Measurements from ENCODE around the gene CELA3B. TPM values are rescaled to one million over a fixed set of nuclear protein-coding genes. Genes with fewer than 3 reads are reported as not detected.
"Not testable (repeated sequence)": the region's sequence is repeated elsewhere in the genome, so short reads cannot be mapped to it uniquely, and the experiment has no call there.

The CELA3B gene
- total RNA-seq, 2 experiments from 2014 or later: not detected

DNA sequence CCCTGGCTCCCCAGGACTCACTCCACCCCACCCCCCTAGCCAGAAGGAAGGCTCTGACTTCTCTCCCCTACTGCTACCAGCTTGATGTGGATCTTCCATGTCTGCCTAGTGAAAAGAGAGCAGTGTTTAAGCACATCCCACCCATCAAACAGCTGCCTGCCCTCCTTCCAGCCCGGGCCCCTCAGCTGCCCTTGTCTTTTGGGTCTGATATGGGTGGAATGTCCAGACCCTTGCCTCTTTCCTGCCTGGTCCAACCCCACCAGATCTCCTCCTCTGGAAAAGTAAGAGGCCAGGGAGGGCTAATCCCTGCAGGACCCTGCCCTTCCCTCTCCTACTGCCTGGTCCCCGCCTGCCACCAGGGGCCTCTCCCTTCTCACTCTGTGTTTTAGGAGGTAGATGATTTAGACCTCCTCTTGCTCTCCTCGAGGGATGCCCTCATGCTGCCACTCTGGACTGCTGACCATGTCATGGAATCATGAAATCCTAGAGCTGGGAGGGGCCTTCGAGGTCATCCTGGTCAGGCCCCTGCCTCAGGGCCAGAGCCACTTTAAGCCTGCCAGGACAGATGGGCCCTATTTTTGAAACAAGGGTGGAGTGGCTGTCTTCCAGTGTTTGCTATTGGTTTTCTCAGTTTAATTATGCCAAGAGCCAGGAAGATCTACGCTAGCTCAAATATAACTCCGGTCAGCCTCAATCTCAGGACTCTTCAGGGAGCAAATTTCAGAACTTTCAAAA, 23.9 kb upstream of the CELA3B start:
- no peak overlapping the region for H3K27ac Mint-ChIP-seq
- POLR2A ChIA-PET: no interaction called here
- no peak overlapping the region for H3K4me3 Mint-ChIP-seq
- DNase-seq: no peak
- peaks cover 22% of the 10 kb centered on the region for H3K4me1 Mint-ChIP-seq (ENCODE audit: low read depth)
- H3K27me3 Mint-ChIP-seq: no peaks in the 10 kb centered on the region
- intact Hi-C loops (cut with micrococcal nuclease): no loop called here
- CTCF ChIA-PET: no interaction called here
- H3K36me3 Mint-ChIP-seq: no peaks in the 10 kb centered on the region
- no peaks in the 10 kb centered on the region for H3K9me3 Mint-ChIP-seq

DNA sequence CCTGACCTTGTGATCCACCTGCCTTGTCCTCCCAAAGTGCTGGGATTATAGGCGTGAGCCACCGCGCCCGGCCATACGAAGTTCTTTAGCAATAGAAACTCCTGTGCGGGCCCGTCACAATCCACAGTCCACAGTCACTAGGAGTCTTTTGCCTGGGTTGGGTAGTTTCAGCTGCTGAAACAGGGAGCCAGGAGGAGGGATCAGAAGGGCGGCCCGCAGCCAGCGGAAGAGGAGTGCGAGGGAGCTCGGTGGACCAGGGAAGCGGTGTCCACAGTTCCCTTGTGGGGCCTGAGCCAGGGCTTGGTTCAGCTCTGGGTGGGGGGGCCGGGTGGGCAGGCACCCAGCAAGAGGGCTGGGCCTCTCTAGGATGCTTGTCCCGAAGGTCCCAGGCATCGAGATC, 21.8 kb upstream of the CELA3B start:
- no peaks in the 10 kb centered on the region for H3K27me3 Mint-ChIP-seq
- no peak overlapping the region for H3K4me3 Mint-ChIP-seq
- intact Hi-C loops (cut with micrococcal nuclease): no loop called here
- ChIA-PET POLR2A (no interaction called here), CTCF (no interaction called here)
- no peaks in the 10 kb centered on the region for H3K36me3 Mint-ChIP-seq
- H3K9me3 Mint-ChIP-seq: no peaks in the 10 kb centered on the region
- H3K27ac Mint-ChIP-seq: no peak overlapping the region
- DNase-seq: no peak
- H3K4me1 Mint-ChIP-seq (ENCODE audit: low read depth): peaks cover 28% of the 10 kb centered on the region

GRCh38 chr1:21955501-21956281, 21.1 kb upstream of the CELA3B start:
- ChIA-PET POLR2A (no interaction called here), CTCF (interaction anchor here (1.4 kb wide), 1 partner anchor 67 kb away, joined by 3 read pairs; no protein-coding TSS in a partner anchor)
- Mint-ChIP-seq H3K27me3 (no peaks in the 10 kb centered on the region), H3K4me3 (no peak overlapping the region), H3K4me1 (ENCODE audit: low read depth) (peaks cover 28% of the 10 kb centered on the region), H3K36me3 (no peaks in the 10 kb centered on the region), H3K27ac (no peak overlapping the region), H3K9me3 (no peaks in the 10 kb centered on the region)
- intact Hi-C loops (cut with micrococcal nuclease): no loop called here
- DNase-seq: no peak

- intact Hi-C loops (cut with micrococcal nuclease): no loop called here
- H3K27ac Mint-ChIP-seq: peak overlapping the region; percentile 81
These were observed 19.9 kb upstream of the CELA3B start for GRCh38 chr1:21956720-21957552.

GRCh38 chr1:21961337-21961736, 15.5 kb upstream of the CELA3B start:
- intact Hi-C loops (cut with micrococcal nuclease): loop anchor here (5.0 kb wide), 1 partner anchor 304 kb away; no protein-coding TSS in a partner anchor
- Mint-ChIP-seq H3K4me3 (no peak overlapping the region), H3K36me3 (no peaks in the 10 kb centered on the region), H3K27me3 (peaks cover 1% of the 10 kb centered on the region), H3K4me1 (ENCODE audit: low read depth) (peaks cover 25% of the 10 kb centered on the region), H3K27ac (no peak overlapping the region), H3K9me3 (no peaks in the 10 kb centered on the region)
- ChIA-PET POLR2A (no interaction called here), CTCF (no interaction called here)
- DNase-seq: no peak

More at GRCh38 chr1:21956720-21957552, 19.9 kb upstream of the CELA3B start:
- CTCF ChIA-PET: interaction anchor here (1.0 to 1.4 kb wide), 2 partner anchors 21 to 66 kb away, joined by 3 to 5 read pairs; no protein-coding TSS in a partner anchor
- DNase-seq: peak; percentile 61
- peak overlapping the region; percentile 30 for H3K4me3 Mint-ChIP-seq
- no peaks in the 10 kb centered on the region for H3K9me3 Mint-ChIP-seq
- peaks cover 28% of the 10 kb centered on the region for H3K4me1 Mint-ChIP-seq (ENCODE audit: low read depth)
- H3K36me3 Mint-ChIP-seq: no peaks in the 10 kb centered on the region
- no peaks in the 10 kb centered on the region for H3K27me3 Mint-ChIP-seq
- POLR2A ChIA-PET: interaction anchor here (1.0 kb wide), 1 partner anchor 21 kb away, joined by 3 read pairs; no protein-coding TSS in a partner anchor

GRCh38 chr1:21961799-21962198, 15.0 kb upstream of the CELA3B start:
- Mint-ChIP-seq H3K36me3 (no peaks in the 10 kb centered on the region), H3K9me3 (no peaks in the 10 kb centered on the region), H3K4me3 (no peak overlapping the region), H3K4me1 (ENCODE audit: low read depth) (peaks cover 20% of the 10 kb centered on the region), H3K27ac (no peak overlapping the region), H3K27me3 (peaks cover 1% of the 10 kb centered on the region)
- ChIA-PET CTCF (interaction anchor here (1.6 kb wide), 1 partner anchor 303 kb away, joined by 4 read pairs; no protein-coding TSS in a partner anchor), POLR2A (no interaction called here)
- intact Hi-C loops (cut with micrococcal nuclease): loop anchor here (5.0 kb wide), 1 partner anchor 304 kb away; no protein-coding TSS in a partner anchor
- no peak for DNase-seq

- ChIA-PET POLR2A (no interaction called here), CTCF (interaction anchor here (0.6 to 2.1 kb wide), 10 partner anchors 12 to 1344 kb away, joined by 3 to 6 read pairs (median 4); no protein-coding TSS in a partner anchor)
- Mint-ChIP-seq H3K27me3 (peaks cover 1% of the 10 kb centered on the region), H3K4me1 (ENCODE audit: low read depth) (peaks cover 2% of the 10 kb centered on the region), H3K9me3 (no peaks in the 10 kb centered on the region), H3K36me3 (no peaks in the 10 kb centered on the region), H3K27ac (peak overlapping the region; percentile 18), H3K4me3 (no peak overlapping the region)
- peak; percentile 90 for DNase-seq
- intact Hi-C loops (cut with micrococcal nuclease): loop anchor here (5.0 kb wide), 1 partner anchor 306 kb away; no protein-coding TSS in a partner anchor
These were observed 13.2 kb upstream of the CELA3B start for GRCh38 chr1:21963477-21964217.

DNA sequence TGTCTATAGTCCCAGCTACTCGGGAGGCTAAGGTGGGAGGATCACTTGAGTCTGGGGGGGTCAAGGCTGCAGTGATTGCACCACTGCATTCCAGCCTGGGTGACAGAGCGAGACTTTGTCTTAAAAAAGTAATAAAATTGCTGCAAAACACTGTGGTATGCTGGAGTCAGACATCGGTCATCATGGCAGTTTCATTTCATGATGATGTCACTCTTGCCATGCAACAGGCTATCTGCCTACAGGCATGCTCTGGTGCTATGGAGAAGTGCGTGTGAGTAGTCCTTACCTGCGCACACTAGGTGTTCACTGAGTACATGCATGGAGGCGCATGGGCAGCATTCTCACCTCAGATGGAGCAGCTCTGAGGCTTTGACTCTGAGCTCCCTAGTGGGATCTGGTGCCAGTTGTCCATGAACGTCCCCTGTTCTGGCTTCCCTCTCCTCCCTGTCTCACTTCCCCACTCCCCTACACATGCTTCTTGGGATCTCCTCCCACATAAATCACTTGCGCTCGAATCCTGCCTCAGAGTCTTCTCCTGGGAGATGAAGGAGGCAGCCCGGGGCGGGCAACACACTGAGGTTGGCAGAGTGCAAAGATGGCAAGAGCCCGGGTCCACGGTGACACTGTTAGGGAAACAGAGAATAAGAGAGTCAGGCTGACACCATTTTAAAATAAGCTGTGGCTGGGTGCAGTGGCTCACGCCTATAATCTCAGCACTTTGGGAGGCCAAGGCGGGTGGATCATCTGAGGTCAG, 10.4 kb upstream of the CELA3B start:
- H3K27ac Mint-ChIP-seq: no peak overlapping the region
- H3K27me3 Mint-ChIP-seq: peaks cover 1% of the 10 kb centered on the region
- intact Hi-C loops (cut with micrococcal nuclease): no loop called here
- H3K4me1 Mint-ChIP-seq (ENCODE audit: low read depth): peaks cover 2% of the 10 kb centered on the region
- no peak for DNase-seq
- no peaks in the 10 kb centered on the region for H3K36me3 Mint-ChIP-seq
- ChIA-PET CTCF (no interaction called here), POLR2A (no interaction called here)
- no peaks in the 10 kb centered on the region for H3K9me3 Mint-ChIP-seq
- H3K4me3 Mint-ChIP-seq: no peak overlapping the region

DNA sequence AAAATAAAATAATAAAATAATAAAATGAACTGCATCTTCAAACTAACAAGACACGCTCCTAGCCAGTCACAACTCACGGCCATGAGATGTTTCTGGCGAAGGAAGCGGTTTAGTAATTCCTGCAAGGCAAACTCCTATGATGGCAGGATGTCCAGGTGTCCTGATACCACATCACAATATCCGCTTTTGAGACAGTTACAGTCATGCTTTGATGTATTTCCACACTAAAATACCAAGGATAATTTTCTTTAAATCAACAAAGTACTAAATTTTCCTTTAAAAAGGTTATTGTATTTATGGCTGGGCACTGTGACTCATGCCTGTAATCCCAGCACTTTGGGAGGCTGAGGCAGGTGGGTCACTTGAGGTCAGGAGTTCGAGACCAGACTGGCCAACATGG, 9.6 kb upstream of the CELA3B start:
- H3K36me3 Mint-ChIP-seq; DNase-seq; H3K27ac Mint-ChIP-seq; POLR2A ChIA-PET; intact Hi-C loops (cut with micrococcal nuclease); H3K4me1 Mint-ChIP-seq (ENCODE audit: low read depth); CTCF ChIA-PET; H3K9me3 Mint-ChIP-seq; H3K27me3 Mint-ChIP-seq; H3K4me3 Mint-ChIP-seq: not testable (repeated sequence)

GRCh38 chr1:21969066-21969465, 7.8 kb upstream of the CELA3B start:
- not testable (repeated sequence) for H3K27ac Mint-ChIP-seq

GRCh38 chr1:21970523-21970922, 6.3 kb upstream of the CELA3B start:
- H3K27ac Mint-ChIP-seq; H3K4me1 Mint-ChIP-seq (ENCODE audit: low read depth); H3K27me3 Mint-ChIP-seq; H3K4me3 Mint-ChIP-seq; intact Hi-C loops (cut with micrococcal nuclease); DNase-seq; H3K9me3 Mint-ChIP-seq; H3K36me3 Mint-ChIP-seq; CTCF ChIA-PET; POLR2A ChIA-PET: not testable (repeated sequence)

More at GRCh38 chr1:21969066-21969465, 7.8 kb upstream of the CELA3B start:
- H3K36me3 Mint-ChIP-seq; H3K9me3 Mint-ChIP-seq; CTCF ChIA-PET; POLR2A ChIA-PET; H3K4me1 Mint-ChIP-seq (ENCODE audit: low read depth); intact Hi-C loops (cut with micrococcal nuclease); H3K27me3 Mint-ChIP-seq; H3K4me3 Mint-ChIP-seq; DNase-seq: not testable (repeated sequence)

All from activated CD4-positive, alpha-beta memory T cell treated with anti-CD3 and anti-CD28 coated beads for 36 hours (primary cell).